ENCODE results near the gene GALNT2. TPM values are rescaled to one million over a fixed set of nuclear protein-coding genes. Genes with fewer than 3 reads are reported as not detected.

The GALNT2 gene
- total and polyA plus RNA-seq, 2 of the 4 experiments (the other 2 are of a cell fraction): 50.4 to 189 TPM

DNA sequence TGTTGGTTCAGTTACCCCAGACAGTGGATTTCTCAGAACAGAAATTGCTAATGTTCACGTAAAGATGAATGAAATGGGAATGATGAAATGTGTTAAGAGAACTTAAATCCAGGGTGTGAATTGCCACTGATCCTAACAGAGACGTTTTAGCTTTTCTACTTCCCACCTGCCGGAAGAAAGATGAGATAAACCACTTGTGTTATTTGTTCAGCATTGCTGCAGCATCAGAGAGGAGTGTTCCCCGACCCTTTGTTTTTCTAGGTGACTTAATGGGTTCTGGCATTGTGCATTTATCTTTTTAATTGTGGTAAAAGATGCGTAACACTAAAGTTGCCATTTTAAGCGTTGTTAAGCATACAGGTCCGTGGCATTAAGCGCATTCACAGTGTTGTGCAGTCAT is 122.3 kb downstream of the GALNT2 start:
- no peak overlapping the region for H3K18ac ChIP-seq (ENCODE audit: low read depth, low read length)
- H2AK9ac ChIP-seq (replicated peaks; ENCODE audit: low read depth, low read length, poor library complexity): no peak overlapping the region
- DNase-seq (no peak), ATAC-seq (ENCODE audit: low read depth) (no peak)
- no peak overlapping the region for H3K4ac ChIP-seq (ENCODE audit: low read depth, low read length)
- no peak overlapping the region for H3K4me2 ChIP-seq (ENCODE audit: low read depth, low read length)
- H2BK120ac ChIP-seq (ENCODE audit: low read depth, low read length): no peak overlapping the region
- no peak overlapping the region for H3K9ac ChIP-seq (ENCODE audit: low read depth, low read length)
- in situ Hi-C loops (cut with MboI; ENCODE audit: low sequenced_read_pairs): no loop called here
- no peaks in the 10 kb centered on the region for H3K9me3 ChIP-seq (ENCODE audit: control insufficient read depth, insufficient read depth, low read length)
- H4K20me1 ChIP-seq (ENCODE audit: insufficient read depth, low read length): peaks cover 42% of the 10 kb centered on the region
- dilution Hi-C loops (cut with HindIII; ENCODE audit: low sequenced_read_pairs, unreplicated experiment): no loop called here
- no peak overlapping the region for H2AFZ ChIP-seq (replicated peaks; ENCODE audit: low read length, poor library complexity)
- WGBS, 2 experiments (ENCODE audit: extremely low coverage in 2 of 2, insufficient read length in 1 of 2): 93% methylated on average over 3 of the region's 8 CpGs; no CpG with 5 or more reads in 1 of the 2 experiments
- no peak overlapping the region for H3K14ac ChIP-seq (replicated peaks; ENCODE audit: low read depth, low read length)
- peaks cover 21% of the 10 kb centered on the region for H3K9me1 ChIP-seq (ENCODE audit: insufficient read depth, low read length)
- H4K8ac ChIP-seq (ENCODE audit: low read depth in 2 of 2, low read length in 2 of 2): no peak overlapping the region
- H4K5ac ChIP-seq (ENCODE audit: low read depth, low read length): no peak overlapping the region
- ChIA-PET POLR2A (ENCODE audit: unreplicated experiment) (no interaction called here), CTCF (no interaction called here)
- H3K56ac ChIP-seq (ENCODE audit: extremely low read depth, insufficient read depth, low read length): no peak overlapping the region
- peaks cover 48 to 71% of the 10 kb centered on the region in 2 experiments for H3K79me1 ChIP-seq (ENCODE audit: low read depth in 1 of 2, low read length in 2 of 2)
- TF ChIP-seq BHLHE40 (IDR thresholded peaks at IDR 0.05; ENCODE audit: low read depth, low read length) (no peak), RAD21 (IDR thresholded peaks at IDR 0.05; ENCODE audit: low read length) (no peak), NFE2L2 (IDR thresholded peaks at IDR 0.05; ENCODE audit: low read depth, low read length) (no peak), MAZ (IDR thresholded peaks at IDR 0.05; ENCODE audit: borderline replicate concordance, low read depth, low read length) (no peak), CHD1 (IDR thresholded peaks at IDR 0.05; ENCODE audit: low read depth, low read length) (no peak), MXI1 (IDR thresholded peaks at IDR 0.05; ENCODE audit: borderline replicate concordance, low read depth, low read length) (no peak), MAFK (IDR thresholded peaks at IDR 0.05; ENCODE audit: low read depth, low read length) (no peak), FOS (IDR thresholded peaks at IDR 0.05; ENCODE audit: low read depth, low read length) (no peak), CEBPB (IDR thresholded peaks at IDR 0.05; ENCODE audit: low read depth, low read length) (no peak)
- TF ChIP-seq, protein P1, sequence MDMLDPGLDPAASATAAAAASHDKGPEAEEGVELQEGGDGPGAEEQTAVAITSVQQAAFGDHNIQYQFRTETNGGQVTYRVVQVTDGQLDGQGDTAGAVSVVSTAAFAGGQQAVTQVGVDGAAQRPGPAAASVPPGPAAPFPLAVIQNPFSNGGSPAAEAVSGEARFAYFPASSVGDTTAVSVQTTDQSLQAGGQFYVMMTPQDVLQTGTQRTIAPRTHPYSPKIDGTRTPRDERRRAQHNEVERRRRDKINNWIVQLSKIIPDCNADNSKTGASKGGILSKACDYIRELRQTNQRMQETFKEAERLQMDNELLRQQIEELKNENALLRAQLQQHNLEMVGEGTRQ (IDR thresholded peaks at IDR 0.05; ENCODE audit: low read depth, low read length): no peak
- TF ChIP-seq, protein P2, sequence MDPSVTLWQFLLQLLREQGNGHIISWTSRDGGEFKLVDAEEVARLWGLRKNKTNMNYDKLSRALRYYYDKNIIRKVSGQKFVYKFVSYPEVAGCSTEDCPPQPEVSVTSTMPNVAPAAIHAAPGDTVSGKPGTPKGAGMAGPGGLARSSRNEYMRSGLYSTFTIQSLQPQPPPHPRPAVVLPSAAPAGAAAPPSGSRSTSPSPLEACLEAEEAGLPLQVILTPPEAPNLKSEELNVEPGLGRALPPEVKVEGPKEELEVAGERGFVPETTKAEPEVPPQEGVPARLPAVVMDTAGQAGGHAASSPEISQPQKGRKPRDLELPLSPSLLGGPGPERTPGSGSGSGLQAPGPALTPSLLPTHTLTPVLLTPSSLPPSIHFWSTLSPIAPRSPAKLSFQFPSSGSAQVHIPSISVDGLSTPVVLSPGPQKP (IDR thresholded peaks at IDR 0.05; ENCODE audit: borderline replicate concordance, low read depth, low read length): no peak
- no peak overlapping the region for H3K23ac ChIP-seq (ENCODE audit: low read depth, low read length)
- BruUV-seq (replicated peaks): no TSS peak
- no peaks in the 10 kb centered on the region; the same call in 1 of the 2 replicates for H3K36me3 ChIP-seq (ENCODE audit: control insufficient read depth, insufficient read depth, low read length)
- no peak overlapping the region for H2BK5ac ChIP-seq (ENCODE audit: low read depth, low read length, poor library complexity, severe bottlenecking)
- H2BK20ac ChIP-seq (ENCODE audit: low read depth, low read length): no peak overlapping the region
- no peak overlapping the region for H2AK5ac ChIP-seq (ENCODE audit: low read depth, low read length)
- H4K91ac ChIP-seq (ENCODE audit: insufficient read depth, low read depth, low read length): no peak overlapping the region
- intact Hi-C loops (cut with micrococcal nuclease): no loop called here
- no peak overlapping the region for H2BK15ac ChIP-seq (ENCODE audit: low read depth, low read length)
- no peak overlapping the region for H3K27ac ChIP-seq (ENCODE audit: insufficient read depth, low read length)
- no peak overlapping the region for H3K4me3 ChIP-seq (ENCODE audit: insufficient read depth, low read depth, low read length)
- peaks cover 6% of the 10 kb centered on the region for H3K4me1 ChIP-seq (ENCODE audit: control insufficient read depth, insufficient read depth, low read length)
- no peaks in the 10 kb centered on the region for H3K27me3 ChIP-seq (ENCODE audit: control insufficient read depth, insufficient read depth, low read length)

All from IMR-90 (cell line).